SHP77 (cell line): Measurements from ENCODE around the gene ZDHHC11B.
A peak's percentile ranks its signal among the peaks of the same experiment; 100 is the strongest.
"Not testable (repeated sequence)": the region's sequence is repeated elsewhere in the genome, so short reads cannot be mapped to it uniquely, and the experiment has no call there.

Experiments
- DNase-seq, 2 experiments: peaks; one replicate each; lab custom pipeline; 2025; lab: John Stamatoyannopoulos, UW

ZDHHC11B gene

GRCh38 chr5:715636-716035 lies 68.9 kb downstream of the ZDHHC11B start:
- not testable (repeated sequence) for DNase-seq

GRCh38 chr5:714215-715118 lies 70.1 kb downstream of the ZDHHC11B start:
- not testable (repeated sequence) for DNase-seq

GRCh38 chr5:713686-714085 lies 70.8 kb downstream of the ZDHHC11B start:
- not testable (repeated sequence) for DNase-seq

GRCh38 chr5:708848-709517 lies 75.5 kb downstream of the ZDHHC11B start:
- DNase-seq = not testable (repeated sequence)

- not testable (repeated sequence) for DNase-seq
Observed at GRCh38 chr5:708374-708773, 76.2 kb downstream of the ZDHHC11B start.

GRCh38 chr5:706127-706526 lies 78.4 kb downstream of the ZDHHC11B start:
- not testable (repeated sequence) for DNase-seq

- DNase-seq = not testable (repeated sequence)
Observed at GRCh38 chr5:696753-697702, 87.5 kb downstream of the ZDHHC11B start.

GRCh38 chr5:696191-696590 lies 88.3 kb downstream of the ZDHHC11B start:
- not testable (repeated sequence) for DNase-seq

GRCh38 chr5:695475-695874 lies 89.1 kb downstream of the ZDHHC11B start:
- DNase-seq = not testable (repeated sequence)

- DNase-seq = not testable (repeated sequence)
Observed at GRCh38 chr5:694042-694431, 90.5 kb downstream of the ZDHHC11B start.

- peak; percentile 48 to 61 for DNase-seq
Observed at GRCh38 chr5:693271-694041, 91.1 kb downstream of the ZDHHC11B start, which contains the start of gene TPPP. TSS of gene TPPP (minus strand) at chr5:693352. CDS start at chr5:678060, 15,292 bp downstream.

- not testable (repeated sequence) for DNase-seq
Observed at GRCh38 chr5:692529-693041, 91.9 kb downstream of the ZDHHC11B start.

GRCh38 chr5:691817-692528 lies 92.6 kb downstream of the ZDHHC11B start:
- no peak for DNase-seq

GRCh38 chr5:691049-691448 lies 93.5 kb downstream of the ZDHHC11B start:
- not testable (repeated sequence) for DNase-seq

- DNase-seq = not testable (repeated sequence)
Observed at GRCh38 chr5:690293-690692, 94.2 kb downstream of the ZDHHC11B start.

GRCh38 chr5:688348-689010 lies 96.0 kb downstream of the ZDHHC11B start:
- not testable (repeated sequence) for DNase-seq

- DNase-seq = not testable (repeated sequence)
Observed at GRCh38 chr5:686936-687335, 97.6 kb downstream of the ZDHHC11B start.

GRCh38 chr5:686172-686523 lies 98.4 kb downstream of the ZDHHC11B start:
- not testable (repeated sequence) for DNase-seq
